ENCODE data around the gene ZBTB42.

DNA sequence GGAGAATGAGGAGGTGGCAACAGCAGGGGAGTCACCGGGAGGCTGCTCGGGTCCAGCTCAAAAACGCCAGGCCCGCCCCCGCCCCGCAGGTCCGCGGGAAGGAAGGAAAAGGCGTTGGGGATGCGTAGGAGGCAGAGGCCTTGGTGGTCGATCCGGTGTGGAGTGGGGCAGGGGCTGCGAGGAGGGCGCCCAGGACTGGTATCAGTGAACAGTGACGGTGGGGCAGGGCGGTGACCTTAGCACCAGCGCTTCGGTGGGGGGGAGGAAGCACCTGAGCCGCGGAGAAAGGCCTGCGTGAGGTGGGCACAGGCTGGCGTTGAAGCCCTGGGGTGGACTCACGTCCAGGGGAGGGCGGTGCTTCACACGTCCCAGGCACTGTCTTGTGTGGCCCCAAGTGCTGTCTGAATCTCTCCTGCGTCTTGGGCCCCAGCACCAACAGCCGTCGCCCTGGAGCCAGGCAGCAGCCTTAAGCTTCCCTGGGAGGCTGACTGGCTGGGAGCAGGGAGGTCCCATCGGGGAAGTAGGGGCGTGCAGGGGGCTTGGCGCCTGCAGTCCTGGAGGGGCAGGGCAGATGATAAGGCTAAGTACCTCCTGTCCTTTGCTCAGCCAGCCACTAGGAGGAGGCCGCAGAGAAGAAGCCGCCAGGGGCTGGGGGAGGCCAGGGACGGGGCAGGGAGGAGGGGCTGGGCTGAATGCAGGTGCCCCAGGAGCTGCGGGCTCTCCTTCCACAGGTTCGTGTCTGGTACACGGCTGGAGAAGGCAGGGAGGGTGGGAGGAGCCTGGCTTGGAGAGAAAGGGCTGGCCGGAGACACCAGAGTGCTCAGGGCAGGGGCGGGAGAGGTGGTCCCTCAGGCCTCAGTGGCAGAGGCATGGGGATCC, 26.5 kb downstream of the ZBTB42 start:
- TF ChIP-seq, protein P1, sequence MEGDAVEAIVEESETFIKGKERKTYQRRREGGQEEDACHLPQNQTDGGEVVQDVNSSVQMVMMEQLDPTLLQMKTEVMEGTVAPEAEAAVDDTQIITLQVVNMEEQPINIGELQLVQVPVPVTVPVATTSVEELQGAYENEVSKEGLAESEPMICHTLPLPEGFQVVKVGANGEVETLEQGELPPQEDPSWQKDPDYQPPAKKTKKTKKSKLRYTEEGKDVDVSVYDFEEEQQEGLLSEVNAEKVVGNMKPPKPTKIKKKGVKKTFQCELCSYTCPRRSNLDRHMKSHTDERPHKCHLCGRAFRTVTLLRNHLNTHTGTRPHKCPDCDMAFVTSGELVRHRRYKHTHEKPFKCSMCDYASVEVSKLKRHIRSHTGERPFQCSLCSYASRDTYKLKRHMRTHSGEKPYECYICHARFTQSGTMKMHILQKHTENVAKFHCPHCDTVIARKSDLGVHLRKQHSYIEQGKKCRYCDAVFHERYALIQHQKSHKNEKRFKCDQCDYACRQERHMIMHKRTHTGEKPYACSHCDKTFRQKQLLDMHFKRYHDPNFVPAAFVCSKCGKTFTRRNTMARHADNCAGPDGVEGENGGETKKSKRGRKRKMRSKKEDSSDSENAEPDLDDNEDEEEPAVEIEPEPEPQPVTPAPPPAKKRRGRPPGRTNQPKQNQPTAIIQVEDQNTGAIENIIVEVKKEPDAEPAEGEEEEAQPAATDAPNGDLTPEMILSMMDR (conservative IDR thresholded peaks at IDR 0.05 in 1 of 2, IDR thresholded peaks at IDR 0.05 in 1 of 2; ENCODE audit: extremely low read depth in 1 of 2, insufficient read depth in 1 of 2, low read depth in 1 of 2, low read length in 2 of 2): peak; percentile 35 to 68
- no peak for TF ChIP-seq EZH2 (IDR thresholded peaks at IDR 0.05; ENCODE audit: borderline replicate concordance, low read length)
